ENCODE results near the gene CEBPA.

DNA sequence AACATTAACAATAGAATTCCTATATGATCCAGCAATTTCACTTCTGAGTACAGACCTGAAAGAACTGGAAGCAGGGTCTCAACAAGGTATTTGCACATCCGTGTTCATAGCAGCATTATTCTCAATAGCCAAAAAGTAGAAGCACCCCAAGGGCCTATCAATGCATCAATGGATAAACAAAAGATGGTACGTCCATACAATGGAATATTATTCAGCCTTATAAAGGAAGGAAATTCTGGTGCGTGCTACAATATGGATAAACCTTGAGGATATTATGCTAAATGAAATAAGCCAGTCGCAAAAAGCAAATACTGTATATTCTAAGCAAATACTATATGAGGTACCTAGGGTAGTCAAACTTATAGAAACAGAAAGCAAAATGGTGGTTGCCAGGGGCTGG lies 30.8 kb upstream of the CEBPA start:
- no peak for TF ChIP-seq CTCF (IDR thresholded peaks at IDR 0.05; ENCODE audit: borderline replicate concordance, extremely low read depth, low read length, poor library complexity, severe bottlenecking)
- no peak for TF ChIP-seq EZH2 (IDR thresholded peaks at IDR 0.05; ENCODE audit: borderline replicate concordance, low read depth, low read length, severe bottlenecking)
